COLO668 (cell line): Measurements from ENCODE around the gene LMNA.
A peak's percentile ranks its signal among the peaks of the same experiment; 100 is the strongest.
"Not testable (repeated sequence)": the region's sequence is repeated elsewhere in the genome, so short reads cannot be mapped to it uniquely, and the experiment has no call there.

Source experiments
- DNase-seq: peaks from one replicate; lab custom pipeline; 2025; ENCODE audit not compliant: unreplicated experiment; lab: John Stamatoyannopoulos, UW

LMNA gene

DNA sequence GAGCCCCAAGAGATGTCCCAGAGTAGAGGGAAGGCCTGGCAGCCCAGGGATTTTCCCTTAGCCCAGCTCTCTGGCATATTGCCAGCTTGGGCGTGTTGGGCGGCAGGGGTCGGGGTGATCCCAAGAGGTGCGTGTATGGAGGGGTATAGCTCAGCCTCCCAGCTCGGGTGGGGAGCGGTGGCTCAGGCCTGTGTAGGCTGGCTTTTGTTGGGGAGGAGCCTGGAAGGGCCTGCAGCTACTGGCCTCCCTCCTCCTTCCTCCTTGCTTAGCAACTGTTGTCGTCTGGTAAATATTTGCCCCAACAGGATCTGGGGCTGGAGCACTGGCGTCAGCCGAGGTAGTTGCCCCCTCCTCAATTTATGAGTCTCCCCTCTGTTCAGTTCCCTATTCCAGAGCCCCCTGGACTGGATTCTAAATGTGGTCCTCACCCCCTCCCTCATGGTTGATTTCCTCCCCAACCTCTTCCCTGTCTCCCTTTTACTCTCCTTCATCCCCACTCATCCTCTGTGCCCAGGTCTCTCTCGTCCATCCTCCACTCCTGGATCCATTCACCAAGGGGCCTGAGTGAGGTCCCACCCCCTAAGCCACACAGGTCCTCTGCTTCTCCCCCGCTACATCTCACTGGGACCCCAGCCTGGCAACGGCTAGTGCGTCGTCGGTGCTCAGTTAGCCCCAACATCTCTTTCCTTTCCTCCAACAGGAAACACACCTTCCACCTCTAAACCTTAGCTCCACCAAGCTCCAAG is 10.3 kb upstream of the LMNA start:
- DNase-seq = peak; percentile 90

DNA sequence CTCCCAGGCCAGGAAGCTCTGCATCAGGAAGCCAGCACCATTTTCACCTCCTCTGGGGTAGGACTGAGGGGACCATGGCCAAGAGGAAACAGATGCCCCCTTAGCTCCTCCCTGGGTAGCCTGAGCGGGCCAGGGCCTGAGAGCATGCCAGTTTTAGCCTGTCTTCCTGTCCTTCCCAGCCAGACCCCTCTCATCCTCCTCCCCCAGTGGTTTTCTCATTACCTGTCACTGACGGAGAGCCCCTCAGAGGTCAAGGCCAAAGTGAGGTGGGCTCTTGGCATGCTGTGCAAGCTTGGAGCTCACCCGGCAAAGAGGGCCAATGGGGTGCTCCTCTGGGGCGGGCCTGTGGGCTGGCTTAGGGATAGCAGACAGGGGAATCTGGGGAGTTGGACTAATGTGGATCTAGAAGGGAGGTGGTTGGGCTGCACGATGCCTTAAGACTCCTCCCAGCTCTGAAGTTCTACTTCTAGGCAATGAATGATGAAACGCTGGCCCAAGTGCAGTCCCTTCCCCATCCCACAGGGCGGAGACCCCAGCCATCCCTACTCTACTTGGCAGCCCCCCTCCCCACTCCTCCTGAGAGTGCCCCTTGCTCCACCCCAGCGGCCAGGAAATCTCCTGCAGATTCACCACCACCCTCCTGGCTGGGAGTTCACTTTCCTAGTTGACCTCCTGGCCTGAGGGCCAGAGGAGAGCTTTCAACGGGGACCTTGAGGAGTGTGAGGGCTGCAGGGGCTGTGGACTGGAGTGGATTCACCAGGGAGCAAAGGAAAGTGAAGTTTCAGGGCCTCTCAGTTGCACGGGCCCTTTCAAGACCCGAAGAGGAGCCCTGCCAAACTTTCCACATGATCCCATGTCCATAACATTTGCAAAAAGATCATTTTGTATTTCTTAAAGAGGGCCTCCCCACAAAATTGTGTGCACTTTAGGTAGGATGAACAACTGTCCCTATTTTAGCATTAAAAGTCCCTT is 9.4 kb upstream of the LMNA start:
- no peak for DNase-seq

DNA sequence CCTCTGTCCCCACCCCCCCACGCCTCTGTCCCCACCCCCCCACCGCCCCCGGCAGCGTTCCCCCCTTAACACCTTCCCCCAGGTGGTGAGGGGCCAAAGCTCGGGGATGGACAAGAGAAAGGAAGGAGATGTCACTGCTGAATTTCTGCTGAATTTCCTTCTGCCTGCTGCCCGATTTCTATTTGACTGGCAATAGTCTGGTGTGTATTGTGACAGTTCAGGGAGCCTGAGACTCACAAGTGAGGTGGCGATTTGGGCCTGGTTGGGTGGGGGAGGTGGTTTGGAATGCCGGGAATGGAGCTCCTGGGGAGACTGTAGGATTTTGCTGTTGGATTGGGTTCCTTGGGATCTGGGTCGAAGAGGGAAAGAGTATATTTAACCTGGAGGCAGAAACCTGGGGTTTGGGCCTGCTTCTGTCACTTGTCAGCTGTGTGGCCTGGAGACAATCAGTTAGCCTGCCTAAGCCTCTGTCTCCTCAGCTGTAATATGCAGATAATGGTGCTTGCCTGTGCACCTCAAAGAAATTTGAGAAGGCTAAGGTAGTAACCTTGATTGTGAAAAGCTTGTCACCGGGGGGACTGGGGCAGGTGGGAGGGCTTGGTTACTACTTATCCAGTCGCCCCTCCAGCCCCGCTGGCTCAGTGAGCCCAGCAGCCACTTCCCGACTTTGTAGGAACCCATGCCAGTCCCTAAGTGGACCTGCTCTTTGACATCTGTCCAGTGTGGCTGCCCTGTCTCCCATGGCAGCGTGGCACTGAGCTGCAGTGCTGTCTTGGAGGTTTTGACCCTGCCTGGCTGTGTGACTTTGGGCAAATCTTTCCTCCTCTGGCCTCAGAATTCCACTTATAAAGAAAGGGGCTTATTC is 7.7 kb upstream of the LMNA start:
- DNase-seq = peak; percentile 46

DNA sequence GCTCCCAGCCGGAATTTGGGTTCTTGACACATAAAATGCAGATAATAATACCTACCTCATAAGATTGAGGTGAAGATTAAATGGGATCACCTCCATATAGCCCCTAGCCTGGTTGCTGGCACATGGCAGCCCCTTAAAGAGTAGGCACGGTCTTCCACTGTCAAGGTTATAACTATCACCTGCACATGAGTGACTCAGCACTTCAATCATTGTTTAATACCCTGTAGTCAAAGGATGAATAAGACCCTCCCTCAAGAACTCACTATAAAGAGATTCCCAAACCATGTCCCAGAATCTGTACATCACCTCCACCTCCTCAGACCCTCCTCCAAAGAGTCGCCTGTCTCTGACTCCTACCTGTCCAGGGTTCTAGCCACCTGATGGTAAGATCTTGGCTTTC is 6.5 kb upstream of the LMNA start:
- DNase-seq = no peak

DNA sequence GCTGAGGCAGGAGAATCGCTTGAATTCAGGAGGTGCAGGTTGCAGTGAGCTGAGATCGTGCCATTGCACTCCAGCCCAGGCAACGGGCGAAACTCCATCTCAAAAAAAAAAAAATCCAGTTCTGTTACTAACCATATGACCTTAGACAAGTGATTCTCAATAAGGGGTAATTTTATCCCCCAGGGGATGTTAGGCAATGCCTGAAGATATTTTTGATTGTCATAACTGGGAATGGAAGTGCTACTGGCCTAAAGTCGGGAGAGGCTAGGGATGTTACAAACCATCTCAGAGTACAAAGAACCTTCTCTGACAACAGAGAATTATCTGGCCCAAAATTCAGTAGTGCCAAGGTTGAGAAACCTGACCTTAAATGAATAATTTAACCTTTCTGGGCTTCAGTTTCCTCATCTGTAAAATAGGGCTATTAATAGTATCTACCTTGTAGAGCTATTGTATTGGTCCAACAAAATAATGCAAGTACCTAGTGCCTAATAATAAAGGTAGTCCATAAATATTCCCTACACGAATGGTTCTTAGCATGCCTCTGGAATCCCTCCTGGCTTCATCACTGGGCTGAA is 5.8 kb upstream of the LMNA start:
- no peak for DNase-seq

DNA sequence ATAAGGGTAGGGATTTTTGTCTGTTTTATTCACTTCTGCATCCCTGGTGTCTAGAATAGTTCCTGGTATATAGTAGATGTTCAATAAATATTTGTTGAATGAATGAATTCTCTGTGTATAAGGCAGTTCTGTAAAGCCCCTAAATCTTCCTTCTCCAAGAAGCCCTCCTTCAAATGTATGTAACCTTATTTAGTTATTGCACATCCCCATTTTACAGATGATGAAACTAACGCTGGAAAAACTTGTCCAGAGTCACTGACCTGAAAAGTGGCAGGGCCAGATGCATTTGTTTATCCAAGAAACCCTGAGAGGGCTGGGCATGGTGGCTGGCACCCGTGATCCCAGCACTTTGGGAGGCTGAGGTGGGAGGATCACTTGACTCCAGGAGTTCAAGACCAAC is 4.3 kb upstream of the LMNA start:
- DNase-seq = no peak

DNA sequence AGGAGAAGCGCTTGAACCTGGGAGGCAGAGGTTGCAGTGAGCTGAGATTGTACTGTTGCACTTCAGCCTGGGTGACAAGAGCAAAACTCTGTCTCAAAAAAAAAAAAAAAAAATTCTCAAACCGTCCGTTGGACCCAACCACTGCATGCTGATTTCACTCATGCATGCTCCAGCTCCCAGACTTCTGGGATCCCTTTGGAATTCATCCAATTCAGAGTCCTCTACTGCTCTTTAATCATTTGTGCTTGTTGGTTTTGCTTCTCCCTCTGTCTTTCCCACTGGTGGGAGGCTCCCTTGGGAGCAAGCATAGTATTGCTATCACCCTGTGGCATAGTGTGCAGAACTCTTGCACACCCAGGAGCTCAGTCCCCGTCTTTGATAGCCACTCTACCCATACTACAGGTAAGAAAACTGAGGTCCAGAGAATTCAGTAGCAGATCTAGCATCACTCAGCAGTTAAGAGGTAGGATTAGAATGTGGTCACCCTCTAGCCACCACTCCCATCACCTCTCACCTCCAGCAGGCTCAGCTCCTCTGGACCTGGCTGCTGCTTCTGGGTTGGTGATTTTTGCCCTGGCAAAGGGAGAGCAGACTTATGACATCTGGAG is 3.1 kb upstream of the LMNA start:
- no peak for DNase-seq

DNA sequence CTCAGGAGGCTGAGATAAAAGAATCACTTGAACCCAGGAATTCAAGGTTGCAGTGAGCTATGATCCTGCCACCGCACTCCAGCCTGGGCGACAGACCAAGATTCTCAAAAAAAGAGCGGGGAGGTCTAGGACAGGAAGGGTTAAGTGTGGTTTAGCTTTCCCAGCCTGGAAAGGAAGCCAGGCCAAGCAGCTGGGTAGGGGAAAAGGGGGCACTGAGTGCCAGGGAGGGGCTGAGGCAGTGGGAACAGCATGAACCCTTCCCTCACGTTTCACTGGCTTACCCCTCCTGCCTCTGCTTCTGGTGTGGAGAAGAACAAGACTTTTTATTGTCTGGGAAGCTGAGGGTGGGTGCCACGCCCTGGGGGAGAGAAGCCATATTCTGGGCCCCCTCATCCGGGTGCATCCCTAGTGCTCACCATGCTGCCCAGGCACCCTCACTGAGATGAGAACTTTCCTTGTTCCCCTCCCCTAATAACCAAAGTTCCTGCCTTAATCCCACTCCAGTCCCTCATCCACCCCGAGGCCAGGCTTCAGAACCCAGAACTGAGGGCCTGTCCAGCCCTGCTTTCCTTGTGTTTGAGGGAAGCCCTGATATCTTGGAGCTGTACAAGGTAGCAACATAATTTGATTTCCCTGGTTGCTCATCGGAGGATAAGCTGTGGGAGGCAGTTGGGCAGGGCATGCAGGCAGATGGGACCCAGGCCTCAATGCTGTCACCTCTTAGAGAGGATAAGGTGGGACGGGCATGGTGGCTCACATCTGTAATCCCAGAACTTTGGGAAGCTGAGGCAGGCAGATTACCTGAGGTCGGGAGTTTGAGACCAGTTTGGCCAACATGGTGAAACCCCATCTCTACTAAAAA is 2.0 kb upstream of the LMNA start:
- DNase-seq = no peak

DNA sequence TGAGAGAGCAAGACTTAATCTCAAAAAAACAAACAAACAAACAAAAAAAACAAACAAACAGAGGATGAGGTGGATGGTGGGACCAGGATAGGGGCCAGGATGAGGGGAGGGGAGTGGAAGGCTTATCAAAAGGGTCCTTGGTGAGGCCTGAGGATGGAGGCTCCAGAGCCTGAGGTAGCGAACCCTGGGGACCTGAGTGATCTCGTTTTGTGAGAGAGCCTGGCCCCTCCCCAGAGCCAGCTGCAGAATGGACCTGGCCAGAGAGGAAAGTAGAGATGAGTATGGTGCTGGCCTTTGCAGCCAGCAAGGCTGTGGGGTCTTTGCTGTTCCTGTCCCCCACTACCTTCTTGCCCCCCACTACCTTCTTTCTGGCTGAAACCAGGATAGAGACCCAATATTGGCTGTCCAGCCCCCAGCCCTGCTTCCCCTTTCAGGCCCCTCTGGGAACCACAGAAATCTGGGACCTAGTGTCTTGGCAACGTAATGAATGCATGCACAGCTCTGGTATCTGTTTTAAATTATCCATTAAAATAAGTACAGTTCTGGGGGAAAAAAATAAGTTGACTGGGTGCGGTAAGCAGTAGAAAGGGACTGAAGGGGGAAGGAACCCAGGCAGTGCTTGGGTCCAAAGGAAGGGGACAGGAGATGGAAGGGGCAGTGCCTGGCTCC is 1.1 kb upstream of the LMNA start:
- DNase-seq = no peak

DNA sequence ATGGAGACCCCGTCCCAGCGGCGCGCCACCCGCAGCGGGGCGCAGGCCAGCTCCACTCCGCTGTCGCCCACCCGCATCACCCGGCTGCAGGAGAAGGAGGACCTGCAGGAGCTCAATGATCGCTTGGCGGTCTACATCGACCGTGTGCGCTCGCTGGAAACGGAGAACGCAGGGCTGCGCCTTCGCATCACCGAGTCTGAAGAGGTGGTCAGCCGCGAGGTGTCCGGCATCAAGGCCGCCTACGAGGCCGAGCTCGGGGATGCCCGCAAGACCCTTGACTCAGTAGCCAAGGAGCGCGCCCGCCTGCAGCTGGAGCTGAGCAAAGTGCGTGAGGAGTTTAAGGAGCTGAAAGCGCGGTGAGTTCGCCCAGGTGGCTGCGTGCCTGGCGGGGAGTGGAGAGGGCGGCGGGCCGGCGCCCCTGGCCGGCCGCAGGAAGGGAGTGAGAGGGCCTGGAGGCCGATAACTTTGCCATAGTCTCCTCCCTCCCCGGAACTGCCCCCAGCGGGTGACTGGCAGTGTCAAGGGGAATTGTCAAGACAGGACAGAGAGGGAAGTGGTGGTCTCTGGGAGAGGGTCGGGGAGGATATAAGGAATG is 505 bp downstream of the LMNA start:
- peak; percentile 55 for DNase-seq

DNA sequence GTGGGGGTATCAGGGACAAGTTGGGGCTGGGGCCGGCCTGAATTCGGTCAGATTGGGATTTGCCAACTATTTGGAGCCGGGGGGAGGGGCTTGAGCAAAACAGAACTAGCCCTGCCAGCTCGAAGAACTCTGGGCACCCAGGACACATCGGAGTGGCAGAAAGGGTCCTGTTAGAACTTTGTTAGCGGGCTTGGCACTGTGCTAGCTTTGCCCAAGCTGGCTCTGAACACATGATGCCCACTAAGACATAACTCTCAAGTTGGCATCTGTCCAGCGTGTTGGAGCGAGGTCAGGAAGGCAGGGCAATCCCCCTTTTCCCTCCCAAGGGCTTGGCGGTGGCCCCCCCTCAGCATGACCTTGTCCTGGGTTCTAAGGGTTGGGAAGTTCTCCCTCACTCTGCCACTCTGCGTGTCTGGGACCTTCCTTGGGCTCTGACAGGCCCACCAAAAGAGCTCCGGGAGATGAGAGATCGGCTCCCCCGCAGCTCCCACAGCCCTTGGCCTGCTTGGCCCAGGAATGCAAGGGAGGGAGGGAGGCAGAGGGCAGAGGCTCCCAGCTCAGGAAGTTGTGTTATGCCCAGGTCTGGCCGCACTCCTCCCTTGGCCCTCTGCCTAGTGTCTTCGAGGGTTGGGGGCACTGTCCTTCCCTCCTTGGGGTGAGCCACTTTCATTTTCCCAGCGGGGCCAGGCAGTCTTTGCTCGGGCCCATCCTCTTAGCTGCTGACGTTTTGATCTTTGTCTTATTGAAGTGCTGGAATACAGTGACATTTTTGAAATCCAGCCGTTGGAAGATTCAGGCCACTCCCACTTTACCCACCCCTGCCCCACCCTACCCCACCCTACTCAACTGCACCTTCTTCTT is 1.2 kb downstream of the LMNA start:
- DNase-seq = peak; percentile 53

DNA sequence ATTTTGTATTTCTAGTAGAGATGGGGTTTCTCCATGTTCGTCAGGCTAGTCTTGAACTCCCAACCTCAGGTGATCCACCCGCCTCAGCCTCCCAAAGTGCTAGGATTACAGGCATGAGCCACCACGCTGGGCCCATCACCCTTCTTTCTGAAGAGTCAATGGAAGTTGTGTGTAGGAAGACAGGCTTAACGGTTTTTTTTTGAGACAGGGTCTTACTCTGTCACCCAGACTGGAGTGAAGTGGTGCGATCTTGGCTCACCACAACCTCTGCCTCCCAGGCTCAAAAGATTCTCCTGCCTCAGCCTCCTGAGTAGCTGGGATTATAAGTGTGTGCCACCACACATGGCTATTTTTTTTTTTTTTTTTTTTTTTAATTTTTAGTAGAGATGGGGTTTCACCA is 2.2 kb downstream of the LMNA start:
- not testable (repeated sequence) for DNase-seq

DNA sequence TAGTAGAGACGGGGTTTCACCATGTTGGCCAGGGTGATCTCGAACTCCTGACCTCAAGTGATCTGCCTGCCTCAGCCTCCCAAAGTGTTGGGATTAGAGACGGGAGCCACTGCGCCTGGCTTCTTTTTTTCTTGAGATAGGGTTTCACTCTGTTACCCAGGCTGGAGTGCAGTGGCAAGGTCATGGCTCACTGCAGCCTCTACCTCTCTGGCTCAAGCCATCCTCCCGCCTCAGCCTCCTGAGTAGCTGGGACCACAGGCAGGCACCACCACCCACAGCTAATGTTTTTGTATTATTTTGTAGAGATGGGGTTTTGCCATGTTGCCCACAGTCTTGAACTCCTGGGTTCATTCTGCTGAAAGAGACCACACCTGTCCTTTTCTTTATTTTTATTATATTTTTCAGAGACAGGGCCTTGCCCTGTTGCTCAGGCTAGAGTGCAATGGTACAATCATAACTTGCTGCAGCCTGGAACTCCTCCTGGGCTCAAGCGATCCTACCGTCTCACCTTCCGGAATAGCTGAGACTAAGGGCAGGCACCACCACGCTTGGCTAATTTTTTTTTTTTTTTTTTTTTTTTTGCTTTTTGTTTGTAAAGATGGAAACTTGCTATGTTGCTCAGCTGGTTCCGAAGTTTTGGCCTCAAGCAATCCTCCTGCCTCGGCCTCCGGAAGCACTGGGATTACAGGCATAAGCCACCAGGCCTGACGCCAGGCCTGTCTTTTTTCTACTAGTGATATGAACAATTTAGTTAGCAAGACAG is 3.1 kb downstream of the LMNA start:
- DNase-seq = peak; percentile 39

DNA sequence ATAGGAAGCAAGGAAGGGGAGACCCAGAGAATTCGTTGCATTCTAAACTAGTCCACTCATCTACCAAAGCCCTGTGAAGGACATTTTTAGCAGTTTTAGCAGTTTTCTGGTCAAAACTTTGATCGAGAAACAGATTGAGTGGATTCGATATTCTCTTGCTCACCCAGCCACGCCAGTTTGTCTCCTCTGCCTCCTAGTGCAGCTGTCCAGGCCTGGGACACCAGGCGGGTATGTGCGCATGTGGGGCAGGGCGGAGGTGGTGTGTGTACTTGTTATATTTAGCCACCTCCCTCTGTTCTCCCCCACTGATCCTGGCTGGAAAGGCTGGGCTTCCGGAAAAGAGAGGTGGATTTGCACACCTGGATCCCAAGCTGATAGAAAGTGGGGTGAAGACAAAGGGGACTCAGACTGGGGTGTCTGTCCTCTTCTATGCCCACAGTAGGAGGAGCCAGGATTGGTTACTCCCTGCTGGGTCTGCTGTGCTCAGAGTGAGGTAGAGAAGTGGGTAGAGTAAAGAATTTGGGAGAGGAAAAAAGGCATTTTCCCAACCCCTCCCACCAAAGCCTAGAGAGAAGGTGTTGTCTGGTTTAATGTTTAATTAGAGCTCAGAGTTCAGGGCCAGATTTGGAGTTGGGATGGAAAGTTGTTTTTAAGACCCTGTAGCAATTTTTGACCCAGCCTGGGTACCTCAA is 3.8 kb downstream of the LMNA start:
- DNase-seq = peak; percentile 91

DNA sequence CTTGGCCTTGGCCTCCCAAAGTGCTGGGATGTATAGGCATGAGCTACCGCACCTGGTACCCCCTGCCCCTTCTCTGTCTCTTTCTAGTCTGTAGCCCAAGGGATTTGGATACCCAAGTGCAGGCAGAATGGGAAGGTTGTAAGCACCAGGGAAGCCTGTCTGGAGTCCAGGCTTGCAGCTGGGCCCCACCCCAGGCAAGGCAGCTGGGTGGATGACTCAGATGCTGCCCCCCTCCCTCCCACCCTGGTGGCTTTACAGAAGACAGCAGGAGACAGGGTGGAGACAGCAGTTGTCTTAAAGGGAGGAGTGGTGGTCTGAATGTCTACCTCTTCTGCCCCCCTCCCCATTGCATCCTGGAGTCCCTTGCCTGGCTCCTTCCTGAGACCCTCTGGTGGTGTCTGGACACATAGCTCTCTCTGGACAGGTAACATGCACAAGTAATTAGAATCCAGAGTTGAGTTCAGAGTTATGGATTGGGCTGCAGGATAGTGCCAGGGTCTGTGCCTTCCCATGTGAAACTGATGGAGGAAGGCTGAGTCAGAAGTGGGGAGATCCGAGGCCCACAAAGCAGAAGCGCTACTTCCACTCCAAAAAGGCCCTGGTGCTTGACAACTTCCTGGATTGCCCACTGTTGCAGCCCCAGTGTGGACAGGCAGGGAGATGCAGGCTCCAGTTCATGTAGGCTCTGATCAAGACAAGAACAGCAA is 5.1 kb downstream of the LMNA start:
- DNase-seq = peak; percentile 64

DNA sequence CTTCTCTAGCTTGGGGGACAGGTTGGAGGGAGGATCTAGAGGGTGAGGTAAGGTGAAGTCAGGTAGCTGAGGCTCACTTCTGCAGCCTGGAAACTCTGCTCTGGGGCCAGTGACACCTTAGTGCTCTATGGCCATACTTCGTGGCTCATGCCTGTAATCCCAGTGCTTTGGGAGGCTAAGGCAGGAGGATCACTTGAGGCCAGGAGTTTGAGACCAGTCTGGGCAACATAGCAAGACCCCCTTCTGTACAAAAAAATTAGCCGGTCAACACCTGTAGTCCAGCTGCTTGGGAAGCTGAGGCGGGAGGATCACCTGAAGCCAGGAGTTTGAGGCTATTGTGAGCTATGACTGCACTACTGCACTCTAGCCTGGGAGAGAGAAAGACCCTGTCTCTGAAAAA is 5.8 kb downstream of the LMNA start:
- DNase-seq = no peak
